WERI-Rb-1 (cell line): ENCODE data around the gene FDX2.

ENCODE experiments used
- DNase-seq: peaks from one replicate; pipeline ENCODE4 v3.0.0-alpha.2; 2020
- H3K27ac ChIP-seq: fragments of 250-450 bp; sonication (Bioruptor Pico); 2 replicates; pipeline ENCODE4 v1.5.1; 2020; ENCODE audit warnings: mild to moderate bottlenecking, moderate library complexity
- H3K27me3 ChIP-seq: fragments of 250-450 bp; sonication (Bioruptor Pico); 2 replicates; pipeline ENCODE4 v1.5.1; 2021; ENCODE audit warnings: mild to moderate bottlenecking, low read depth, moderate library complexity; ENCODE audit not compliant: insufficient read depth, severe bottlenecking
- H3K36me3 ChIP-seq: fragments of 250-450 bp; sonication (Bioruptor Pico); 2 replicates; pipeline ENCODE4 v1.5.1; 2020; ENCODE audit warnings: mild to moderate bottlenecking, moderate library complexity
- H3K4me3 ChIP-seq: 2 replicates; pipeline ENCODE4 v1.5.1; 2011; ENCODE audit warnings: low read depth, mild to moderate bottlenecking, control low read depth, low read length
- H3K9me3 ChIP-seq: fragments of 250-450 bp; sonication (Bioruptor Pico); 2 replicates; pipeline ENCODE4 v1.5.1; 2021; ENCODE audit warnings: mild to moderate bottlenecking, moderate library complexity; ENCODE audit not compliant: severe bottlenecking
- TF ChIP-seq, protein P1 (sequence below): IDR thresholded peaks from 2 replicates; pipeline ENCODE4 v1.5.1; 2011; ENCODE audit warnings: low read depth, mild to moderate bottlenecking, control low read depth, inconsistent platforms, low read length

Gene FDX2

DNA sequence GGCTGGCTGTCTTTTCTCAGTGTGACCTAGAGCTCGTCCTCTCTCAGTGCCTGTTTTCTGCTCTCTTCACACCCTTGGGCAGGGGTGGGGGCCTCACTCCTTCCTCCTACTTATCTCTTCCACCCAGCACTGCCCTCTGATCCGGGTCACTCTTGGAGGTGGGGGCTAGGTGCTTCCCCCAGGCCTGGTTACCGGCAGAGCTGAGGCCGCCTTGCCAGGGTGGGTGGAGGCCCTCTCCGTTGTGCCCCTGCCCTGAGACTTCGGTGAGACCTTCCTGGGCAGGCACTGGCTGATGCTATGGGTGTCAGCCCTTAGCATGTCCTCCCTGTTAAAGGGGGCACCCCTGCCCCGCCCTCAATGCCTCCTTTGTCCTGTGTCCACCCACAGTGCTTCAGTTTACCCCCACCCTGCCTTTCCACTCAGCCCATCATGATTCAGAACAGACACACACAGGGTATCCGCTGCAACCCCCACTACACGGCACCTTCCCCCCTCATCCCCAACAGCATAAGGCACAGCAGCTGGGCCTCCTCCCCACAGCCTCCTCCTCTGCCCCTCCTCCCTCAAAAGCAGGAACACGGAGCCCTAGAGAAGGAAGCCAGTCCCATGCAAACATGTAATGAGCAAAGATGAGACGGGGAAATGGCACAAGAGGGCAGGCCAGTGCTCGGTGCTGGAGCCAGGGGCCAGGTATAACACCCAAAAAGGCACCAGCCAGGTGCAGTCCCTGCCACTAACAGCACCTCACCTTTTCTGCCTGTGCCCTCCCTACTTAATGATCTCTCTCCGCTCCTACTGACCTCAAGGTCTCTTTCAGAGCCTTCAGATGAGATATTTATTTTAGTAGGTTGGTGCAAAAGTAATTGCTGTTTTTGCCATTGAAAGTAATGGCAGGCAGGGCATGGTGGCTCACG is 16.0 kb downstream of the FDX2 start:
- peak; percentile 79 for DNase-seq
- H3K36me3 ChIP-seq = peaks cover 18% of the 10 kb centered on the region
- no peak overlapping the region for H3K4me3 ChIP-seq

GRCh38 chr19:10295847-10296591 is 19.8 kb downstream of the FDX2 start:
- TF ChIP-seq, protein P1, sequence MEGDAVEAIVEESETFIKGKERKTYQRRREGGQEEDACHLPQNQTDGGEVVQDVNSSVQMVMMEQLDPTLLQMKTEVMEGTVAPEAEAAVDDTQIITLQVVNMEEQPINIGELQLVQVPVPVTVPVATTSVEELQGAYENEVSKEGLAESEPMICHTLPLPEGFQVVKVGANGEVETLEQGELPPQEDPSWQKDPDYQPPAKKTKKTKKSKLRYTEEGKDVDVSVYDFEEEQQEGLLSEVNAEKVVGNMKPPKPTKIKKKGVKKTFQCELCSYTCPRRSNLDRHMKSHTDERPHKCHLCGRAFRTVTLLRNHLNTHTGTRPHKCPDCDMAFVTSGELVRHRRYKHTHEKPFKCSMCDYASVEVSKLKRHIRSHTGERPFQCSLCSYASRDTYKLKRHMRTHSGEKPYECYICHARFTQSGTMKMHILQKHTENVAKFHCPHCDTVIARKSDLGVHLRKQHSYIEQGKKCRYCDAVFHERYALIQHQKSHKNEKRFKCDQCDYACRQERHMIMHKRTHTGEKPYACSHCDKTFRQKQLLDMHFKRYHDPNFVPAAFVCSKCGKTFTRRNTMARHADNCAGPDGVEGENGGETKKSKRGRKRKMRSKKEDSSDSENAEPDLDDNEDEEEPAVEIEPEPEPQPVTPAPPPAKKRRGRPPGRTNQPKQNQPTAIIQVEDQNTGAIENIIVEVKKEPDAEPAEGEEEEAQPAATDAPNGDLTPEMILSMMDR = no peak
- Histone ChIP-seq H3K9me3 (no peaks in the 10 kb centered on the region), H3K27ac (no peak overlapping the region), H3K27me3 (peaks cover 1% of the 10 kb centered on the region), H3K36me3 (peaks cover 25% of the 10 kb centered on the region), H3K4me3 (no peak overlapping the region)
- no peak for DNase-seq

More for the DNA sequence above, 16.0 kb downstream of the FDX2 start:
- TF ChIP-seq, protein P1 = 0 out of 2 replicates have a peak, but pooled peaks have one; percentile 5
- Histone ChIP-seq H3K9me3 (no peaks in the 10 kb centered on the region), H3K27me3 (no peaks in the 10 kb centered on the region), H3K27ac (peak overlapping the region; percentile 76)

GRCh38 chr19:10295305-10295846 is 20.4 kb downstream of the FDX2 start:
- Histone ChIP-seq H3K9me3 (no peaks in the 10 kb centered on the region), H3K4me3 (no peak overlapping the region), H3K27me3 (peaks cover 8% of the 10 kb centered on the region), H3K27ac (no peak overlapping the region), H3K36me3 (peaks cover 25% of the 10 kb centered on the region)
- no peak for DNase-seq
- TF ChIP-seq, protein P1 = no peak

DNA sequence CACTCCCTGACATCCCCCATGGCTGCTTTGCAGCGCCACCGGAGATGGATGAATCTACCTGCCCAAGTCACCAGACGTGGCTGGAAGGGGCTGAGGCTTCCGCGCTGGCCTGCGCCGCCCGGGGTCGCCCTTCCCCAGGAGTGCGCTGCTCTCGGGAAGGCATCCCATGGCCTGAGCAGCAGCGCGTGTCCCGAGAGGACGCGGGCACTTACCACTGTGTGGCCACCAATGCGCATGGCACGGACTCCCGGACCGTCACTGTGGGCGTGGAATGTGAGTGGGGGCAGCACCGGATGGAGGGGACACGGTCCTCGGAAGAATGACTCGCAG is 21.5 kb downstream of the FDX2 start:
- TF ChIP-seq, protein P1 = no peak
- Histone ChIP-seq H3K27me3 (peaks cover 9% of the 10 kb centered on the region), H3K27ac (no peak overlapping the region), H3K4me3 (no peak overlapping the region), H3K36me3 (peaks cover 25% of the 10 kb centered on the region), H3K9me3 (no peaks in the 10 kb centered on the region)
- no peak for DNase-seq

- H3K27ac ChIP-seq = peak overlapping the region; percentile 87
- H3K9me3 ChIP-seq = no peaks in the 10 kb centered on the region
- H3K4me3 ChIP-seq = peak overlapping the region; percentile 57
- peaks cover 25% of the 10 kb centered on the region for H3K36me3 ChIP-seq
- no peak for DNase-seq
- TF ChIP-seq, protein P1 = no peak
- H3K27me3 ChIP-seq = peaks cover 9% of the 10 kb centered on the region
These were observed 22.0 kb downstream of the FDX2 start for GRCh38 chr19:10293637-10294367.
